ENCODE results near the gene GXYLT2.

Gene GXYLT2

DNA sequence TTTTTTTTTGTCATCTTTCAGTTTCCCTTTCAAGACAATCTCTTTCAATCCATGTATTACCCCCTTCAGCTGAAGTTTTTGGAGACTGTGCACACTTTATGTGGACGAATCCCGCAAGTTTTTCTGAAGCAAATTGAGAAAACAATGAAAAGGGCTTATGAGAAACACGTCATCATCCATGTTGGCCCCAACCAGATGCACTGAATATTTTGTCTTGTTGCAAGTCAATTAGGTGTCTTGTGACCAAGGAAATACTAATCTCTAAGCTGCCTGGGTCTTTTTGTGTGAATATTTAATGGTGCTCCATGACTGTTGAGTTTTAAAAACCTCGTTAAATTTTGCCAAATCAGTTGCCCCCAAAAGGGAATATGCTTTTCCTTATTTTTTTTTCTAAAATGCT lies 87.1 kb downstream of the GXYLT2 start:
- peaks cover 12% of the 10 kb centered on the region for H3K4me1 ChIP-seq (ENCODE audit: insufficient read depth, poor library complexity, severe bottlenecking)
- ATAC-seq (ENCODE audit: low read depth) = no peak
- H3K27ac ChIP-seq (ENCODE audit: poor library complexity, severe bottlenecking) = no peak overlapping the region
- no peak for DNase-seq (ENCODE audit: low spot score)
- H3K36me3 ChIP-seq (ENCODE audit: low read depth) = no peaks in the 10 kb centered on the region
- no peak for TF ChIP-seq CTCF (IDR thresholded peaks at IDR 0.05; ENCODE audit: poor library complexity, severe bottlenecking)
- H3K4me3 ChIP-seq (ENCODE audit: severe bottlenecking) = no peak overlapping the region
- no peaks in the 10 kb centered on the region for H3K27me3 ChIP-seq (ENCODE audit: insufficient read depth, poor library complexity, severe bottlenecking)
- no peaks in the 10 kb centered on the region for H3K9me3 ChIP-seq (ENCODE audit: severe bottlenecking)

DNA sequence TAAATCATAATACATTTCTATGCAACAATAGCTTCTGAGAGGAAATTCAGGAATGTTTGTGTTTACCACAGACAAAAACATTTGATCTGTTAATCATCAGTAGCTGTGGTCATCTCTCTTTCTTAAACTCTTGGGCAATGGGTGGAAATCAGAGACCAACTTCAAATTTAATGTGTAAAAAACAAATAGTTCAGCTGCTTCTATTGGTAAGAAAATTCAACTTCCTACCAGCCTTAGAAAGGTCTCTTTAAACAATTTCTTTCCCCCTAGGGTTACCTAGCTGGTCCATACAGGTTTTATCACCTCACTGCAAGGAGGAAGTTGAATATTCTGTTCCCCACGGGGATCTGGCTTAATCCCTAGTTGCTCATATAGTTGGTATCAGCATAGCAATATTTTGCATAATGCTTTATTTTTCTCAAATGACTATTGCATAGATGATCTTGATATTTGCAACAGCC lies 88.5 kb downstream of the GXYLT2 start:
- ATAC-seq (ENCODE audit: low read depth) (peak; percentile 38; the same call in 1 of the 3 replicates), DNase-seq (ENCODE audit: low spot score) (no peak)
- Histone ChIP-seq H3K27ac (ENCODE audit: poor library complexity, severe bottlenecking) (no peak overlapping the region), H3K27me3 (ENCODE audit: insufficient read depth, poor library complexity, severe bottlenecking) (no peaks in the 10 kb centered on the region), H3K36me3 (ENCODE audit: low read depth) (no peaks in the 10 kb centered on the region), H3K4me3 (ENCODE audit: severe bottlenecking) (no peak overlapping the region), H3K9me3 (ENCODE audit: severe bottlenecking) (no peaks in the 10 kb centered on the region), H3K4me1 (ENCODE audit: insufficient read depth, poor library complexity, severe bottlenecking) (peaks cover 12% of the 10 kb centered on the region)
- TF ChIP-seq CTCF (IDR thresholded peaks at IDR 0.05; ENCODE audit: poor library complexity, severe bottlenecking) = no peak

DNA sequence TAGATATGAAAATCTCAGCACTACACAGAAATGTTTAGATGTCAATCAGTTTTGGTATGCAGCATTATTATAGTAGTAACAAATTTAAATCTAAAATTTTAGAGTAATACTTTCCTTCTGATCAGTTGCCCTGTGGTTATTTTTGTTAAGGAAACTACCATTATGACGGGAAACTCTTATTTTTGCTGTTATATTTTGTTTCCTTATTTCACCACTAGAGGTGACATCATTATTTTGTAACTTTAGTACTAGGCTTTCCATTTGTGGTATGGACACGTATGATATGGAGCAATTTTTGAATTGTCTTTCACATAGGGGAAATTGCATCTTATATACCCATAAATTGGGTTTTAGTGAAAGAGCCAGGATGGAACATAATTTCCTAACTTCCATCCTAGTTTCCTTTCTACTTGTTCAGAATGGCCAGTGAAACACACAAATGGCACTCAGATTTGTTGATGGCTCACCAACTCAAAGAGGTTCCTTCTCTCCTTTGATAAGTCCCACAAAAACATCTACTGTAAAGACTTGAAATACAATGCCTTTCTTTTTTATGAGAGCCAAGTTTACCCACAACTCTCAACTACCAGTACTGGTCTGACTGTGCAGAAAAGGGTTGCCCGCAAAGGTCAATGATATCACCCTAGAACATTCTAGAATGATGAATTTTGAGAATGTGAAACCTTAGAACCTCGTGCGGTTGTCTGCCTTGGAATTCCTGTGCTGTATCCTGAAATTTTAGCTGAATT lies 89.4 kb downstream of the GXYLT2 start:
- Histone ChIP-seq H3K27ac (ENCODE audit: poor library complexity, severe bottlenecking) (no peak overlapping the region), H3K4me3 (ENCODE audit: severe bottlenecking) (no peak overlapping the region), H3K36me3 (ENCODE audit: low read depth) (no peaks in the 10 kb centered on the region), H3K4me1 (ENCODE audit: insufficient read depth, poor library complexity, severe bottlenecking) (peaks cover 12% of the 10 kb centered on the region), H3K9me3 (ENCODE audit: severe bottlenecking) (no peaks in the 10 kb centered on the region), H3K27me3 (ENCODE audit: insufficient read depth, poor library complexity, severe bottlenecking) (no peaks in the 10 kb centered on the region)
- no peak for ATAC-seq (ENCODE audit: low read depth)
- TF ChIP-seq CTCF (IDR thresholded peaks at IDR 0.05; ENCODE audit: poor library complexity, severe bottlenecking) = no peak
- DNase-seq (ENCODE audit: low spot score) = no peak

GRCh38 chr3:72982609-72983366 lies 94.9 kb downstream of the GXYLT2 start:
- Histone ChIP-seq H3K36me3 (ENCODE audit: low read depth) (no peaks in the 10 kb centered on the region), H3K4me1 (ENCODE audit: insufficient read depth, poor library complexity, severe bottlenecking) (no peaks in the 10 kb centered on the region), H3K4me3 (ENCODE audit: severe bottlenecking) (no peak overlapping the region), H3K9me3 (ENCODE audit: severe bottlenecking) (peaks cover 2% of the 10 kb centered on the region), H3K27me3 (ENCODE audit: insufficient read depth, poor library complexity, severe bottlenecking) (no peaks in the 10 kb centered on the region), H3K27ac (ENCODE audit: poor library complexity, severe bottlenecking) (no peak overlapping the region)
- no peak for ATAC-seq (ENCODE audit: low read depth)
- no peak for TF ChIP-seq CTCF (IDR thresholded peaks at IDR 0.05; ENCODE audit: poor library complexity, severe bottlenecking)
- DNase-seq (ENCODE audit: low spot score) = no peak
